LNCAP (cell line): ENCODE data around the gene MPRIP.

ENCODE experiments used
- CTCF ChIP-seq: fragments of 450-650 bp; IDR thresholded peaks from 2 replicates; pipeline ENCODE4 v1.5.1; 2017; ENCODE audit warnings: mild to moderate bottlenecking

The MPRIP gene

DNA sequence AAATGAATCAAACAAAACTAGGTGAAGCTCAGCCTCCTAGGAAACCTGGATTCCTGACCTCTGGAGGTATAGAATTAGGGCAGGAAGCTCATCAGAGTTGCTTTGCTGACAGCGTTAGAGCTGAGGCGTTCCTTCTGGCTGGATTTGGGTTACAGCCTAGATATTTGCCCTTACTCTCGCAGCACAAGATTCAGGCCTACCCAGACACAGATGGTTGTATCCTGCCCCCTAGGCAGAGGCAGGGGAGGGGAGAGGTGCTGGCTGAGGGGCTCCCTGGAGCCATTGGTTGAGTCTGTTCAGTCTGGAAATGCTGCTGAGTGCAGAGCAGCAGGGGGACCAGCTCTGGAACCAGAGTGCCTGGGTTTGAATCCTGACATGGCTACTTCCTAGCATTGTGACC lies 78.4 kb downstream of the MPRIP start:
- TF ChIP-seq CTCF: no peak

DNA sequence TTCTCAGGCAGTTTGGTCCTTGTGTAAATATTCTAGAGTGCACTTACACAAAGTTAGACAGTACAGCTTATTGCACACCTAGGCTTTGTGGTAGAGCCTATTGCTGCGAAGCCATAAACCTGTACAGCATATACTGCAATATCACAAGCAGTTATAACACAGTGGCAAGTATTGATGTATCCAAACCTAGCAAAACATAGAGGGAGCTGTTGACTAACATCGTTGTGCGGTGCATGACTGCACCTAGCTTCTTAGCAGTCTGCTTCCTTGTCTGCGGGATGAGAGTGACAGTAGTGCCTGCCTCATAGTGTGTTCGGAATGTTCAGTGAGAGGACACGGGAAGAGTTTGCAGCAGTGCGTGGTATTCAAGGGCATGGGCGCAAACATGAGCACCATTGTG lies 78.9 kb downstream of the MPRIP start:
- no peak for TF ChIP-seq CTCF

DNA sequence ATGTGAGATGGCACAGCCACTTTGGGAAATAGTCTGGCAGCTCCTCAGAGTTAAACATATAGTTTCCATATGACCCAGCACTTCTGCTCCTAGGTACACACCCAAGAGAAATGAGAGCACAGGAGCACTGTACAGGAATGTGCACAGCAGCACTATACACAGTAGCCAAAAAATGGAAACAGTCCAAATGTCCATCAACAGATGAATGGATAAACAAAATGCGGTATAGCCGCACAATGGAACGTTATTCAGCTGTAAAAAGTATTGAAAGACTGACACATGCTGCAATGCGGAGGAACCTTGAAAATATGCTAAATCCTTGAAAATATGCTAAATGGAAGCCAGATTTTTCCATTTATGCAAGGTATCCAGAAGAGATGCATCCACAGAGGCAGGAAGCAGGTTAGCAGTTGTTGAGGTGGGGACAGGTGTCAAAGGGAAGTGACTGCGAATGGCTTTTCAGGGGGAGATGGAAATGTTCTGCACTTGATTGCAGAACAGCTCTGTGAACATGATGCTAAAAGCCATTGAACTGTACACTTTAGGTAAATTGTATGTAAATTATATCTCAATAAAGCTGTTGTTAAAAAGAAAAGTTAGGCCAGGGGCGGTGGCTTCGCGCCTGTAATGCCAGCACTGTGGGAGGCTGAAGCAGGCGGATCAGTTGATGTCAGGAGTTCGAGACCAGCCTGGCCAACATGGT lies 80.7 kb downstream of the MPRIP start:
- TF ChIP-seq CTCF: no peak

DNA sequence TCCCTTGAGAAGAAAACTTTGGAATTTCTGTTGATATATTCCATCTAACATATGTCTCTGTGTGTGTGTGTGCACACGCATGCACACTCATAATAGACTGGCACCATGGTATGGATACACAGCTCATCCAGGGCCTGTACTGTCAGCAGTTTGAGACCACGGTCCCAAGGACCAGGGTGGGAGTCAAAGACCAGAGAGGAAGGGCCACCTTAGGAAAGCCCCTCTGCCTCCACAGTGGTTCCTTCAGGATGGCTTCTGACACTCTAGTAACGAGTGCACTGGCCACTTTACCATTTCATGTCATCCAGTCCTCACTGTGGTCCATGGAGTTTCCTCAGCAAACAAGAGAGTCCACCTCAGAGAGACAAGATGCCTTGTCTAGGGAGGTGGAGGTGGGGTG lies 82.1 kb downstream of the MPRIP start:
- TF ChIP-seq CTCF: no peak

DNA sequence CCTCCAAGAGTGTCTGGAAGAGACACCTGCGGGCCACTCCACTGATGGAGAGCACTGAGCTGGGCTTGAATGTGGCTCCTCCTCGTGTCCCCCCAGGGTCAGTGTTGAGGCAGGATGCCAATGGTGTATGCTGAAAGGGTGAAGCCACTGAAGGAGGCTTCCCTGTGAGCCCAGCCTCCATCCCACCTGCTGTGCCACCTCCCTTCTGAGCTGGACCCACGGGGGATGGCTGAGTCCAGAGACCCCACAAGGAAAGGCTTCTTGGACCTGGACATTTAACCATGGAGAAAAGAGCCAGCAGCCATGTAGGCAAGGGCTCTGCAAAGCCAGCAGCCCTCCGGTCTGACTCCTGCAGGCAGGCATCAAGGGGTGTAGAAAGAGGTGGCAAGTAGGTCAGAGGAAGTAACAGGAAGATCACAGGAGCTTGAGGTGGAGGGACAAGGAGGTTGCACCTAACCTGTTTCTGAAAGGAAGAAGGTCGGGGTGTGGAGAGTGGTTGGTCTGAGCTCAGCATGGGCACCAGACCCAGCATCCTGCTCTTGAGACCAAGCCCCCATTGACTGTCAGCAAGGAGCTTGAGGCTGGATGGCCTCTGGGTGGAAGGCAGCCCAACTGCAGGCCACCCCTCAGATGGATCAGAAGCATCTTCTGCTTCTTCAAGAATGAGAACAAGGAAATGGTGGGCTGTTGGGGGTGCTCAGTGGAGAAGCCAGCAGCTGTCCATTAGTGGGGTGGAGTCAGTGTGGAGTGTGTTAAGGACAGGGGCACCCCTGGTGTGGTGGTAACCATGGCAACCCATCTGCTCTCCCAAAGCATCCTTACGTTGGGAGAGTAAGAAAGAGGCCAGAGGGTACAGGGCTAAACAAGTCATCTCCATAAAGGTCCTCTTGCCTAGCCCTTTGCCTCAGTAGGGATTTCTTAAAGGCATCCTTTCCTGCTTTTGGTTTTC lies 83.2 kb downstream of the MPRIP start:
- no peak for TF ChIP-seq CTCF

GRCh38 chr17:17126131-17127110 lies 84.2 kb downstream of the MPRIP start:
- no peak for TF ChIP-seq CTCF

- TF ChIP-seq CTCF: no peak
Observed at GRCh38 chr17:17127156-17127555, 84.9 kb downstream of the MPRIP start.
